Testis (tissue), 3 donors: Measurements from ENCODE around the gene ATP5PF. TPM values are rescaled to one million over a fixed set of nuclear protein-coding genes. Genes with fewer than 3 reads are reported as not detected.

Experiments
- DNase-seq: peaks from one replicate; pipeline ENCODE4 v3.0.0-alpha.2; 2019
- H3K27ac ChIP-seq, 2 donors: fragments of 200-600 bp; sonication (generic); one replicate each; pipeline ENCODE4 v1.5.1; 2019
- H3K27me3 ChIP-seq: fragments of 200-600 bp; sonication (generic); one replicate; pipeline ENCODE4 v1.5.1; 2019
- H3K36me3 ChIP-seq: fragments of 200-600 bp; sonication (generic); one replicate; pipeline ENCODE4 v1.5.1; 2017; ENCODE audit warnings: low read depth; ENCODE audit errors: missing control alignments
- H3K4me1 ChIP-seq: fragments of 200-600 bp; sonication (generic); one replicate; pipeline ENCODE4 v1.5.1; 2019
- H3K4me3 ChIP-seq, 2 donors: fragments of 200-600 bp; sonication (generic); one replicate each; pipeline ENCODE4 v1.5.1; 2017 to 2019
- H3K9me3 ChIP-seq: fragments of 200-600 bp; sonication (generic); one replicate; pipeline ENCODE4 v1.5.1; 2017
- CTCF ChIP-seq, 3 experiments: fragments of 450-650 bp in 2 of 3; fragments of 200-600 bp in 1 of 3; sonication (generic) in 1 of 3; IDR thresholded peaks; one replicate each; pipeline ENCODE4 v1.5.1; 2016 to 2019; ENCODE audit warnings: antibody characterized with exemption in 3 of 3, mild to moderate bottlenecking in 2 of 3, moderate library complexity in 1 of 3
- POLR2A ChIP-seq: fragments of 450-650 bp; IDR thresholded peaks from one replicate; pipeline ENCODE4 v1.6.1; 2017; ENCODE audit warnings: antibody characterized with exemption, mild to moderate bottlenecking, moderate library complexity
- WGBS, 2 donors: methylation state at CpG; one replicate each; pipeline ENCODE4 v1.1.5; 2018; 5-methylcytosine and 5-hydroxymethylcytosine counted together
- intact Hi-C: fragments of 100-400 bp; cut with DNase I; formaldehyde crosslinking; loops from one replicate; pipeline ENCODE4 v1.15.1; 2023; ENCODE audit warnings: low total_unique reads
- polyA plus RNA-seq: library from polyadenylated mRNA; stranded (reverse); fragments of 350-450 nt; fragmentation: Illumina TruSeq; extraction: RNeasy Lipid Tissue Mini Kit (QIAGEN cat#74804); gene quantifications from one replicate; pipeline ENCODE4 v1.2.3, GENCODE V29; 2014; ENCODE audit warnings: low read depth, low replicate concordance; ENCODE audit not compliant: insufficient read depth
- total RNA-seq, 2 donors: library from RNA; depleted of rRNA; stranded (reverse); fragments of >200 nt; gene quantifications; one replicate each; pipeline ENCODE4 v1.2.3, GENCODE V29; 2016

ATP5PF gene
- total and polyA plus RNA-seq, 3 donors from 2014 or later, result 120 to 254 (median 125) TPM

- H3K4me3 ChIP-seq, result no peak overlapping the region
- H3K36me3 ChIP-seq, result no peaks in the 10 kb centered on the region
- TF ChIP-seq POLR2A (no peak), CTCF (IDR thresholded peaks at IDR 0.05) (no peak)
- H3K27me3 ChIP-seq, result no peaks in the 10 kb centered on the region
- H3K27ac ChIP-seq, result no peak overlapping the region
- no peaks in the 10 kb centered on the region for H3K9me3 ChIP-seq
- 84 to 86% methylated on average over 4 of the region's 4 CpGs for WGBS, 2 donors
- DNase-seq, result no peak
- H3K4me1 ChIP-seq, result no peaks in the 10 kb centered on the region
- intact Hi-C loops, result no loop called here
Measured at GRCh38 chr21:25687787-25688186, 46.9 kb downstream of the ATP5PF start.

DNA sequence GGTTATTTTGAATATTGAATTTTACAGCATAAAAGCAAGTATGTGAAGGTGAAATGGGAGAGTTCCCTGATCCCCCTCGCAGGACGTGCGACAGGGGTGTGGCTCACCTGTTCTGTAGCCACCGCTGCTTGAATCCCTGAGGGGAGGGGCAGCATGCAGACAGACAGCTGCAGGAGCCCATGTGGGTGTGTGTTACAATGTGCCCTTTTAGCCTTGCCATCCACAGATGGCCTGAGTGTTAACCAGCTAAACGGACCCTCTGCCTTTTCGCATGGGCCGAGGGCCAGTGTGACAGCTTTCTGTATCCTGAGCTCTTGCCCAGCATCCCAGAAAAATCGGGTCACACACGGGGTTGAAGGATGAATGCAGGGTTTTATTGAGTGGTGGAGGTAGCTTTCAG, 52.3 kb downstream of the ATP5PF start:
- Histone ChIP-seq H3K27me3 (no peaks in the 10 kb centered on the region), H3K36me3 (no peaks in the 10 kb centered on the region), H3K4me1 (no peaks in the 10 kb centered on the region), H3K9me3 (no peaks in the 10 kb centered on the region), H3K27ac (no peak overlapping the region), H3K4me3 (no peak overlapping the region)
- no peak for DNase-seq
- intact Hi-C loops, result no loop called here
- TF ChIP-seq CTCF (IDR thresholded peaks at IDR 0.05), result no peak
- no peak for TF ChIP-seq POLR2A
- 57 to 65% methylated on average over 9 of the region's 9 CpGs for WGBS, 2 donors

- intact Hi-C loops, result no loop called here
- H3K4me1 ChIP-seq, result no peaks in the 10 kb centered on the region
- no peak for TF ChIP-seq CTCF (IDR thresholded peaks at IDR 0.05)
- no peak for TF ChIP-seq POLR2A
- no peak overlapping the region for H3K27ac ChIP-seq
- no peaks in the 10 kb centered on the region for H3K9me3 ChIP-seq
- H3K27me3 ChIP-seq, result no peaks in the 10 kb centered on the region
- no peak for DNase-seq
- no peaks in the 10 kb centered on the region for H3K36me3 ChIP-seq
- no peak overlapping the region for H3K4me3 ChIP-seq
Measured at GRCh38 chr21:25676451-25676850, 58.3 kb downstream of the ATP5PF start.

Other genes with a start within 250 kb of the ATP5PF start
- 10 to 100 TPM; 35.5 to 48.8 TPM for gene MRPL39, start 127.4 kb downstream of the ATP5PF start, total RNA-seq
- 66.7 TPM for gene MRPL39, start 127.4 kb downstream of the ATP5PF start, polyA plus RNA-seq
- gene JAM2, start 95.6 kb downstream of the ATP5PF start, total RNA-seq, result 10 to 100 TPM; 91.1 to 93.5 TPM
- gene JAM2, start 95.6 kb downstream of the ATP5PF start, polyA plus RNA-seq, result 76.2 TPM
- gene GABPA, start 68 bp upstream of the ATP5PF start, total RNA-seq, result 10 to 100 TPM; 27.3 TPM
- 18.6 TPM for gene GABPA, start 68 bp upstream of the ATP5PF start, polyA plus RNA-seq